Endodermal cell (in vitro differentiated cells): ENCODE measurements around the gene PIP4P1. TPM values are rescaled to one million over a fixed set of nuclear protein-coding genes. Genes with fewer than 3 reads are reported as not detected.

ENCODE experiments used
- DNase-seq: peaks from one replicate; pipeline ENCODE4 v3.0.0-alpha.2; 2017
- H3K27ac ChIP-seq: 2 replicates; pipeline ENCODE4 v1.5.1; 2013; ENCODE audit warnings: mild to moderate bottlenecking, low read depth, low read length, moderate library complexity
- H3K27me3 ChIP-seq: 2 replicates; pipeline ENCODE4 v1.6.1; 2013; ENCODE audit warnings: mild to moderate bottlenecking, low read length, moderate library complexity; ENCODE audit not compliant: insufficient read depth, control insufficient read depth, poor library complexity, severe bottlenecking
- H3K36me3 ChIP-seq: 2 replicates; pipeline ENCODE4 v1.7.0; 2013; ENCODE audit warnings: mild to moderate bottlenecking, low read length, moderate library complexity; ENCODE audit not compliant: control insufficient read depth, insufficient read depth
- H3K4me1 ChIP-seq: one replicate; pipeline ENCODE4 v1.7.0; 2013; ENCODE audit warnings: low read length; ENCODE audit not compliant: control insufficient read depth, insufficient read depth
- H3K4me3 ChIP-seq: 2 replicates; pipeline ENCODE4 v1.5.1; 2013; ENCODE audit warnings: mild to moderate bottlenecking, low read length, moderate library complexity
- H3K9ac ChIP-seq: 2 replicates; pipeline ENCODE4 v1.6.1; 2013; ENCODE audit warnings: mild to moderate bottlenecking, low read length, moderate library complexity; ENCODE audit not compliant: poor library complexity, severe bottlenecking; ENCODE audit errors: extremely low read depth
- H3K9me3 ChIP-seq: 2 replicates; pipeline ENCODE4 v1.6.1; 2013; ENCODE audit warnings: mild to moderate bottlenecking, low read length, moderate library complexity; ENCODE audit not compliant: control insufficient read depth
- H3K27ac Mint-ChIP-seq: 2 replicates; pipeline ENCODE4 v1.8.0; 2020; ENCODE audit warnings: mixed read lengths
- H3K27me3 Mint-ChIP-seq: 2 replicates; pipeline ENCODE4 v1.8.0; 2021; ENCODE audit warnings: mild to moderate bottlenecking, mixed read lengths; ENCODE audit not compliant: insufficient read depth
- H3K36me3 Mint-ChIP-seq: 2 replicates; pipeline ENCODE4 v1.8.0; 2020; ENCODE audit warnings: low read depth, mixed read lengths
- H3K4me1 Mint-ChIP-seq: 2 replicates; pipeline ENCODE4 v1.8.0; 2020; ENCODE audit warnings: mixed read lengths
- H3K4me3 Mint-ChIP-seq: 2 replicates; pipeline ENCODE4 v1.8.0; 2020; ENCODE audit warnings: mild to moderate bottlenecking, moderate library complexity, mixed read lengths
- H3K9me3 Mint-ChIP-seq: 2 replicates; pipeline ENCODE4 v1.8.0; 2020; ENCODE audit warnings: mild to moderate bottlenecking, mixed read lengths
- WGBS, 2 experiments: methylation state at CpG; one replicate each; pipeline versions ENCODE4 v1.1.5 to v1.1.7; 2013; ENCODE audit warnings: missing lambda C conversion rate in 2 of 2, mixed read lengths in 1 of 2; ENCODE audit not compliant: insufficient coverage in 1 of 2, insufficient read length in 1 of 2; 5-methylcytosine and 5-hydroxymethylcytosine counted together
- total RNA-seq, 2 donors: library from RNA; stranded (reverse); fragmentation: NEBNext Ultra II Directional in 1 of 2; extraction: Animal tissue kit (Norgen Biotek cat#: 25700) in 1 of 2; gene quantifications; 2 replicates in 1 of 2; 3 replicates in 1 of 2; pipeline ENCODE4 v1.2.1, GENCODE V29; 2021
- TF ChIP-seq, protein P1 (sequence below): fragments of 200-600 bp; sonication (generic); conservative IDR thresholded peaks from 2 replicates; pipeline ENCODE4 v1.5.0; 2021; ENCODE audit warnings: antibody characterized with exemption, mild to moderate bottlenecking

PIP4P1 gene
- total RNA-seq, 2 donors from 2014 or later: 32.1 to 38.1 TPM

DNA sequence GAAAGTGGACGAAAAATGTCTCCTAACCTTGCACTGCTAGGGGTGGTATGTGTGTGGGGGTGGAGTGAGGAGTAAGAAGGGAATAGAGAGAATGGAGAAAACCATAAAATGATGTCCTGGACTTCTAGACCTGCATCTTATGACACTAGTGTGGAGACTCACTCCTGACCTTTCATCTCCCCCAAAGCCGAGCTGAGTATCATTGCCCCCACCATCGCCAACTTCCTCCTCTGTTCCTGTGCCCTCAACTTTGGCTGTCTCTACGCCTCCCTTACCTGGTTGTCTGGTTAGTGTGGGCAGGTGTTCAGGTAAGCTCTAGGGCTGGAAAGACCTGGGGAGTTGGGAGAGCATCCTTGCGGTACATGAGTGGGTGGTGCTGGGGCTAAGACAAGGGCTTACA is 20.8 kb downstream of the PIP4P1 start:
- Histone ChIP-seq H3K9ac (no peak overlapping the region), H3K9me3 (no peaks in the 10 kb centered on the region), H3K4me1 (no peaks in the 10 kb centered on the region), H3K27me3 (no peaks in the 10 kb centered on the region), H3K27ac (no peak overlapping the region), H3K4me3 (no peak overlapping the region), H3K36me3 (peaks cover 12% of the 10 kb centered on the region)
- H3K4me1 Mint-ChIP-seq: peaks cover 4% of the 10 kb centered on the region
- H3K9me3 Mint-ChIP-seq: peaks cover 6% of the 10 kb centered on the region
- H3K27ac Mint-ChIP-seq: no peak overlapping the region
- H3K36me3 Mint-ChIP-seq: peaks cover 6% of the 10 kb centered on the region
- TF ChIP-seq, protein P1, sequence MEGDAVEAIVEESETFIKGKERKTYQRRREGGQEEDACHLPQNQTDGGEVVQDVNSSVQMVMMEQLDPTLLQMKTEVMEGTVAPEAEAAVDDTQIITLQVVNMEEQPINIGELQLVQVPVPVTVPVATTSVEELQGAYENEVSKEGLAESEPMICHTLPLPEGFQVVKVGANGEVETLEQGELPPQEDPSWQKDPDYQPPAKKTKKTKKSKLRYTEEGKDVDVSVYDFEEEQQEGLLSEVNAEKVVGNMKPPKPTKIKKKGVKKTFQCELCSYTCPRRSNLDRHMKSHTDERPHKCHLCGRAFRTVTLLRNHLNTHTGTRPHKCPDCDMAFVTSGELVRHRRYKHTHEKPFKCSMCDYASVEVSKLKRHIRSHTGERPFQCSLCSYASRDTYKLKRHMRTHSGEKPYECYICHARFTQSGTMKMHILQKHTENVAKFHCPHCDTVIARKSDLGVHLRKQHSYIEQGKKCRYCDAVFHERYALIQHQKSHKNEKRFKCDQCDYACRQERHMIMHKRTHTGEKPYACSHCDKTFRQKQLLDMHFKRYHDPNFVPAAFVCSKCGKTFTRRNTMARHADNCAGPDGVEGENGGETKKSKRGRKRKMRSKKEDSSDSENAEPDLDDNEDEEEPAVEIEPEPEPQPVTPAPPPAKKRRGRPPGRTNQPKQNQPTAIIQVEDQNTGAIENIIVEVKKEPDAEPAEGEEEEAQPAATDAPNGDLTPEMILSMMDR: no peak
- 75 to 93% methylated on average over 1 to 5 of the region's 5 CpGs for WGBS, 2 experiments
- no peak for DNase-seq
- H3K4me3 Mint-ChIP-seq: no peak overlapping the region
- H3K27me3 Mint-ChIP-seq: peaks cover 10% of the 10 kb centered on the region

DNA sequence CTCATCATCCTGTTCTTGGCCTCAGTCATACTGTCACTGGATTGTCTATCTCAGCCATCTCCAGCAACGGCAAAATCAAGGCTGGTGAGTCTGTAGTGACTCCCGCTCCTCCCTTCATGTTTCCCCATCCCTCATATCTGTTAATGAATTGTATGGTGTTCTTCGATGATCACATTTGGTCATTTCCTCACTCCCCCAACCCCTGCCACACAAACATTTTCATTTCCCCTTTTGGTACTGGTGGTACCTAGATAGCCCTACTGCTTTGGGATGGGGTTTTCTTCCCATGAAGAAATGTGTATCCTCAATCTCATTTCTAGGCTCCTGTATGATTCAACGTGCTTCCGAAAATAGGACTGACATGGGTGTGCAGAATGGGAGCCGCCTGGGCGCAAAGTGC is 22.6 kb downstream of the PIP4P1 start:
- no peaks in the 10 kb centered on the region for H3K27me3 ChIP-seq

DNA sequence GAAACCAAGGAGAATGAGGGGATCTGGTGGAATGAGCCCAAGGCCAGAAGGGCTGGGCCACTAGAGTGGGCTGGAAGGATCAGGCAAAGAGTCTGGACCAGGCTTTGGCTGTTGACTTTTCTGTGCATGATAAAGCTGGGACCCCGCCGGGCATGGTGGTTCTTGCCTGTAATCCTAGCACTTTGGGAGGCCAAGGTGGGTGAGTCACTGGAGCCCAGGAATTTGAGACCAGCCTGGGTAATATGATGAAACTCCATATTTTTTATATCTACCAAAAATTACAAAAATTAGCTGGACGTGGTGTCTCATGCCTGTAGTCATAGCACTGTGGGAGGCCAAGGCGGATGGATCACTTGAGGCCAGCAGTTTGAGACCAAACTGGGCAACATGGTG is 24.9 kb downstream of the PIP4P1 start:
- TF ChIP-seq, protein P1: no peak
- H3K27me3 Mint-ChIP-seq: peaks cover 12% of the 10 kb centered on the region
- H3K4me3 Mint-ChIP-seq: no peak overlapping the region
- no peak overlapping the region for H3K27ac ChIP-seq
- H3K9me3 ChIP-seq: no peaks in the 10 kb centered on the region
- WGBS, 2 experiments: 86 to 95% methylated on average over 2 to 4 of the region's 4 CpGs
- H3K27me3 ChIP-seq: no peaks in the 10 kb centered on the region
- peaks cover 6% of the 10 kb centered on the region for H3K4me1 Mint-ChIP-seq
- no peak overlapping the region for H3K4me3 ChIP-seq
- H3K4me1 ChIP-seq: no peaks in the 10 kb centered on the region
- H3K36me3 ChIP-seq: no peaks in the 10 kb centered on the region
- H3K9me3 Mint-ChIP-seq: no peaks in the 10 kb centered on the region
- no peak overlapping the region for H3K27ac Mint-ChIP-seq
- no peak for DNase-seq
- no peak overlapping the region for H3K9ac ChIP-seq
- H3K36me3 Mint-ChIP-seq: no peaks in the 10 kb centered on the region

More for the DNA sequence above, 22.6 kb downstream of the PIP4P1 start:
- Histone ChIP-seq H3K4me3 (no peak overlapping the region), H3K36me3 (peaks cover 4% of the 10 kb centered on the region), H3K9ac (no peak overlapping the region), H3K4me1 (no peaks in the 10 kb centered on the region), H3K9me3 (no peaks in the 10 kb centered on the region), H3K27ac (no peak overlapping the region)
- peaks cover 6% of the 10 kb centered on the region for H3K4me1 Mint-ChIP-seq
- peaks cover 6% of the 10 kb centered on the region for H3K36me3 Mint-ChIP-seq
- WGBS, 2 experiments: 93 to 97% methylated on average over 5 of the region's 7 CpGs
- H3K27me3 Mint-ChIP-seq: peaks cover 12% of the 10 kb centered on the region
- TF ChIP-seq, protein P1: no peak
- H3K27ac Mint-ChIP-seq: no peak overlapping the region
- peaks cover 6% of the 10 kb centered on the region for H3K9me3 Mint-ChIP-seq
- no peak overlapping the region for H3K4me3 Mint-ChIP-seq
- no peak for DNase-seq
